HEK293 (cell line): Measurements from ENCODE around the gene TP53AIP1.

ENCODE experiments used
- CTCF ChIA-PET: fragments of 350-600 bp; formaldehyde crosslinking; extraction: SDS; loops from one replicate; lab custom pipeline; 2021; ENCODE audit warnings: antibody characterized with exemption; lab: Yijun Ruan, JAX
- POLR2A ChIA-PET: fragments of 300-600 bp; formaldehyde crosslinking; extraction: SDS; loops from one replicate; lab custom pipeline; 2020; ENCODE audit warnings: antibody characterized with exemption, inconsistent platforms; lab: Yijun Ruan, JAX
- H3K27ac ChIP-seq: fragments of 200-500 bp; sonication (Bioruptor generic); 2 replicates; pipeline ENCODE4 v1.5.1; 2014; ENCODE audit warnings: low read depth, low read length, control low read depth, inconsistent platforms; ENCODE audit errors: extremely low read depth
- H3K36me3 ChIP-seq, 2 experiments: fragments of 200-500 bp in 1 of 2; sonication (Bioruptor generic) in 1 of 2; 1 replicate in 1 of 2; 2 replicates in 1 of 2; pipeline ENCODE4 v1.5.1; 2014 to 2017; ENCODE audit warnings: inconsistent platforms in 2 of 2, low read length in 2 of 2; ENCODE audit not compliant: control insufficient read depth in 2 of 2, insufficient read depth in 1 of 2
- H3K4me1 ChIP-seq: fragments of 200-500 bp; sonication (Bioruptor generic); 2 replicates; pipeline ENCODE4 v1.5.1; 2014; ENCODE audit warnings: mild to moderate bottlenecking, low read length, inconsistent platforms; ENCODE audit not compliant: control insufficient read depth, insufficient read depth
- H3K4me3 ChIP-seq: 2 replicates; pipeline ENCODE4 v1.5.1; 2011; ENCODE audit warnings: low read depth, mild to moderate bottlenecking, control low read depth, low read length, moderate library complexity
- H3K9me3 ChIP-seq: fragments of 200-500 bp; sonication (Bioruptor generic); 2 replicates; pipeline ENCODE4 v1.5.1; 2014; ENCODE audit warnings: low read depth, low read length, inconsistent platforms; ENCODE audit not compliant: control insufficient read depth, insufficient read depth
- EGR2 ChIP-seq: fragments of 450-650 bp; formaldehyde crosslinking; IDR thresholded peaks from 2 replicates; pipeline ENCODE4 v1.5.1; 2016; ENCODE audit warnings: low read depth, missing biosample characterization, missing genetic modification characterization
- KLF7 ChIP-seq: fragments of 450-650 bp; formaldehyde crosslinking; IDR thresholded peaks from 2 replicates; pipeline ENCODE4 v1.5.1; 2016; ENCODE audit warnings: missing biosample characterization, missing genetic modification characterization, borderline replicate concordance
- SP3 ChIP-seq: fragments of 450-650 bp; formaldehyde crosslinking; IDR thresholded peaks from 2 replicates; pipeline ENCODE4 v1.5.1; 2016; ENCODE audit warnings: missing biosample characterization, missing genetic modification characterization
- YY2 ChIP-seq: fragments of 450-650 bp; formaldehyde crosslinking; IDR thresholded peaks from 2 replicates; pipeline ENCODE4 v1.5.1; 2016; ENCODE audit warnings: missing biosample characterization, missing genetic modification characterization
- ZFHX2 ChIP-seq: fragments of 450-650 bp; formaldehyde crosslinking; conservative IDR thresholded peaks from 2 replicates; pipeline ENCODE4 v1.5.1; 2016; ENCODE audit warnings: missing biosample characterization, missing genetic modification characterization
- ZIC2 ChIP-seq: fragments of 450-650 bp; formaldehyde crosslinking; IDR thresholded peaks from 2 replicates; pipeline ENCODE4 v1.5.1; 2016; ENCODE audit warnings: missing biosample characterization, missing genetic modification characterization
- ZNF140 ChIP-seq: fragments of 450-650 bp; formaldehyde crosslinking; IDR thresholded peaks from 2 replicates; pipeline ENCODE4 v1.5.1; 2016; ENCODE audit warnings: missing biosample characterization, missing genetic modification characterization
- ZNF248 ChIP-seq: fragments of 450-650 bp; formaldehyde crosslinking; IDR thresholded peaks from 2 replicates; pipeline ENCODE4 v1.5.1; 2017; ENCODE audit warnings: missing biosample characterization, missing genetic modification characterization
- ZNF350 ChIP-seq: fragments of 450-650 bp; formaldehyde crosslinking; IDR thresholded peaks from 2 replicates; pipeline ENCODE4 v1.5.0; 2017; ENCODE audit warnings: missing biosample characterization, mild to moderate bottlenecking, missing genetic modification characterization
- ZNF426 ChIP-seq: fragments of 450-650 bp; formaldehyde crosslinking; IDR thresholded peaks from 2 replicates; pipeline ENCODE4 v1.5.1; 2017; ENCODE audit warnings: missing biosample characterization, missing genetic modification characterization, mild to moderate bottlenecking, inconsistent platforms, moderate library complexity
- ZNF561 ChIP-seq: fragments of 450-650 bp; IDR thresholded peaks from 2 replicates; pipeline ENCODE4 v1.5.1; 2018; ENCODE audit warnings: missing biosample characterization, missing genetic modification characterization, borderline replicate concordance
- ZNF670 ChIP-seq: fragments of 450-650 bp; formaldehyde crosslinking; IDR thresholded peaks from 2 replicates; pipeline ENCODE4 v1.5.1; 2016; ENCODE audit warnings: missing biosample characterization, missing genetic modification characterization, low read depth
- ZSCAN30 ChIP-seq: fragments of 450-650 bp; IDR thresholded peaks from 2 replicates; pipeline ENCODE4 v1.5.1; 2018; ENCODE audit warnings: missing biosample characterization, mild to moderate bottlenecking, missing genetic modification characterization, moderate library complexity
- TF ChIP-seq, protein P1 (sequence below): fragments of 450-650 bp; formaldehyde crosslinking; IDR thresholded peaks from 2 replicates; pipeline ENCODE4 v1.5.1; 2017; ENCODE audit warnings: missing biosample characterization, missing genetic modification characterization
- TF ChIP-seq, protein P2 (sequence below): fragments of 450-650 bp; formaldehyde crosslinking; IDR thresholded peaks from 2 replicates; pipeline ENCODE4 v1.5.1; 2017; ENCODE audit warnings: missing biosample characterization, mild to moderate bottlenecking, missing genetic modification characterization, moderate library complexity
- TF ChIP-seq, protein P3 (sequence below): fragments of 450-650 bp; formaldehyde crosslinking; IDR thresholded peaks from 2 replicates; pipeline ENCODE4 v1.5.1; 2016; ENCODE audit warnings: missing biosample characterization, missing genetic modification characterization
- TF ChIP-seq, protein P4 (sequence below): fragments of 450-650 bp; formaldehyde crosslinking; IDR thresholded peaks from 2 replicates; pipeline ENCODE4 v1.5.1; 2016; ENCODE audit warnings: missing biosample characterization, missing genetic modification characterization
- TF ChIP-seq, protein P5 (sequence below): fragments of 450-650 bp; formaldehyde crosslinking; IDR thresholded peaks from 2 replicates; pipeline ENCODE4 v1.5.1; 2016; ENCODE audit warnings: missing biosample characterization, missing genetic modification characterization
- TF ChIP-seq, protein P6 (sequence below): sonication (generic); formaldehyde crosslinking; IDR thresholded peaks from 2 replicates; pipeline ENCODE4 v1.8.1; 2022; ENCODE audit warnings: mild to moderate bottlenecking, moderate library complexity, missing genetic modification reagents
- TF ChIP-seq, protein P7 (sequence below): fragments of 450-650 bp; IDR thresholded peaks from 2 replicates; pipeline ENCODE4 v1.5.1; 2018; ENCODE audit warnings: missing biosample characterization, missing genetic modification characterization

TP53AIP1 gene

DNA sequence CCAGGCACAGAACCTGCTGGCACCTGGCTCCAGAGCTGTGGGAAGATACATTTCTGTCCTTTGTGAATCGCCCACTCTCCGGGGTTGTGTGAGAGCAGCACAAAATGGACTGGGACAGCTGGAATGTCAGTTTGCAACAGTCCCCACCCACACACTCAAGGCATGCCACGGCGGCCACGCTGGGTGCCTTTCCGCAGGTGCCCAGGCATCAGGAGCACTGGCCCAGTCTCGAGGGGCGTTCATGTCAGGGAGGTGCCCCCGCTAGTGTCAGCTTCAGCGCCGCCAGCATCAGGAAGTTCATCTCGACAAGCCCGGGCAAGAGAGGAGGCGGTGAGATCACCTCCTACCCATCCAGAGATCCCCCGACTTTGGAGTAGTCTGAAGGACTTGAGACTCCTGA is 2.1 kb downstream of the TP53AIP1 start:
- peak; percentile 74 for TF ChIP-seq ZFHX2 (tag by site-specific recombination)
- TF ChIP-seq, protein P1, sequence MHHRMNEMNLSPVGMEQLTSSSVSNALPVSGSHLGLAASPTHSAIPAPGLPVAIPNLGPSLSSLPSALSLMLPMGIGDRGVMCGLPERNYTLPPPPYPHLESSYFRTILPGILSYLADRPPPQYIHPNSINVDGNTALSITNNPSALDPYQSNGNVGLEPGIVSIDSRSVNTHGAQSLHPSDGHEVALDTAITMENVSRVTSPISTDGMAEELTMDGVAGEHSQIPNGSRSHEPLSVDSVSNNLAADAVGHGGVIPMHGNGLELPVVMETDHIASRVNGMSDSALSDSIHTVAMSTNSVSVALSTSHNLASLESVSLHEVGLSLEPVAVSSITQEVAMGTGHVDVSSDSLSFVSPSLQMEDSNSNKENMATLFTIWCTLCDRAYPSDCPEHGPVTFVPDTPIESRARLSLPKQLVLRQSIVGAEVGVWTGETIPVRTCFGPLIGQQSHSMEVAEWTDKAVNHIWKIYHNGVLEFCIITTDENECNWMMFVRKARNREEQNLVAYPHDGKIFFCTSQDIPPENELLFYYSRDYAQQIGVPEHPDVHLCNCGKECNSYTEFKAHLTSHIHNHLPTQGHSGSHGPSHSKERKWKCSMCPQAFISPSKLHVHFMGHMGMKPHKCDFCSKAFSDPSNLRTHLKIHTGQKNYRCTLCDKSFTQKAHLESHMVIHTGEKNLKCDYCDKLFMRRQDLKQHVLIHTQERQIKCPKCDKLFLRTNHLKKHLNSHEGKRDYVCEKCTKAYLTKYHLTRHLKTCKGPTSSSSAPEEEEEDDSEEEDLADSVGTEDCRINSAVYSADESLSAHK (tag by site-specific recombination), result no peak
- peak; percentile 52 for TF ChIP-seq EGR2
- no peak for TF ChIP-seq KLF7 (tag by site-specific recombination)
- TF ChIP-seq YY2, result no peak
- Histone ChIP-seq H3K27ac (no peak overlapping the region), H3K4me3 (no peak overlapping the region), H3K9me3 (no peaks in the 10 kb centered on the region), H3K4me1 (no peaks in the 10 kb centered on the region), H3K36me3 (no peaks in the 10 kb centered on the region)
- POLR2A ChIA-PET, result no interaction called here
- CTCF ChIA-PET, result interaction anchor here (1.1 to 4.9 kb wide), 2 partner anchors 16 to 55 kb away, joined by 3 to 37 read pairs; no protein-coding TSS in a partner anchor

DNA sequence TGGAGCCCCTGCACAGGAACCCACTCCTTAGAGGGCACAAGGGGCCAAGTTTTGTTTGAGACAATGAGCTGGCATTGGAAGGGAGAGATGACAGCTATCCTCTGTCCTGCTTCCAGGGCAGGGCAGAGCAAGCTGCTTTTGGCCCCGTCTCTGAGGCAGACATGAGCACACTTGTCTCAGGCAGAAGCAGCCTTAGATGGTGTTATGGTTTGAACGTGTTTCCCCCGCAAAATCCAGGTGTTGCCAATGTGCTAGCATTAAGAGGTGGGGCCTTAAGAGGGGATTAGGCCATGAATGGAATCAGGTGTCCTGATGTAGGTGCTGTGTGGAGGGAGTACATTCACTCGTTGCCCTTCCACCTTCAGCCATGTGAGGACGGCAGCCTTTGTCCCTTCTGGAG is 2.5 kb downstream of the TP53AIP1 start:
- no peak overlapping the region for H3K4me3 ChIP-seq
- ChIA-PET POLR2A (no interaction called here), CTCF (interaction anchor here (0.7 to 4.9 kb wide), 4 partner anchors 16 to 1193 kb away, joined by 3 to 37 read pairs (median 3); no protein-coding TSS in a partner anchor)
- H3K36me3 ChIP-seq, result no peaks in the 10 kb centered on the region
- H3K9me3 ChIP-seq, result no peaks in the 10 kb centered on the region
- H3K27ac ChIP-seq, result no peak overlapping the region
- TF ChIP-seq SP3 (tag by site-specific recombination) (no peak), ZNF561 (tag by site-specific recombination) (no peak), ZIC2 (no peak), ZNF670 (tag by site-specific recombination) (no peak), ZNF426 (tag by site-specific recombination) (no peak), ZNF248 (tag by site-specific recombination) (no peak)
- TF ChIP-seq, protein P2, sequence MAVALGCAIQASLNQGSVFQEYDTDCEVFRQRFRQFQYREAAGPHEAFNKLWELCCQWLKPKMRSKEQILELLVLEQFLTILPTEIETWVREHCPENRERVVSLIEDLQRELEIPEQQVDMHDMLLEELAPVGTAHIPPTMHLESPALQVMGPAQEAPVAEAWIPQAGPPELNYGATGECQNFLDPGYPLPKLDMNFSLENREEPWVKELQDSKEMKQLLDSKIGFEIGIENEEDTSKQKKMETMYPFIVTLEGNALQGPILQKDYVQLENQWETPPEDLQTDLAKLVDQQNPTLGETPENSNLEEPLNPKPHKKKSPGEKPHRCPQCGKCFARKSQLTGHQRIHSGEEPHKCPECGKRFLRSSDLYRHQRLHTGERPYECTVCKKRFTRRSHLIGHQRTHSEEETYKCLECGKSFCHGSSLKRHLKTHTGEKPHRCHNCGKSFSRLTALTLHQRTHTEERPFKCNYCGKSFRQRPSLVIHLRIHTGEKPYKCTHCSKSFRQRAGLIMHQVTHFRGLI (tag by site-specific recombination), result no peak
- TF ChIP-seq, protein P3, sequence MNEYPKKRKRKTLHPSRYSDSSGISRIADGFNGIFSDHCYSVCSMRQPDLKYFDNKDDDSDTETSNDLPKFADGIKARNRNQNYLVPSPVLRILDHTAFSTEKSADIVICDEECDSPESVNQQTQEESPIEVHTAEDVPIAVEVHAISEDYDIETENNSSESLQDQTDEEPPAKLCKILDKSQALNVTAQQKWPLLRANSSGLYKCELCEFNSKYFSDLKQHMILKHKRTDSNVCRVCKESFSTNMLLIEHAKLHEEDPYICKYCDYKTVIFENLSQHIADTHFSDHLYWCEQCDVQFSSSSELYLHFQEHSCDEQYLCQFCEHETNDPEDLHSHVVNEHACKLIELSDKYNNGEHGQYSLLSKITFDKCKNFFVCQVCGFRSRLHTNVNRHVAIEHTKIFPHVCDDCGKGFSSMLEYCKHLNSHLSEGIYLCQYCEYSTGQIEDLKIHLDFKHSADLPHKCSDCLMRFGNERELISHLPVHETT (tag by site-specific recombination), result no peak
- TF ChIP-seq, protein P4, sequence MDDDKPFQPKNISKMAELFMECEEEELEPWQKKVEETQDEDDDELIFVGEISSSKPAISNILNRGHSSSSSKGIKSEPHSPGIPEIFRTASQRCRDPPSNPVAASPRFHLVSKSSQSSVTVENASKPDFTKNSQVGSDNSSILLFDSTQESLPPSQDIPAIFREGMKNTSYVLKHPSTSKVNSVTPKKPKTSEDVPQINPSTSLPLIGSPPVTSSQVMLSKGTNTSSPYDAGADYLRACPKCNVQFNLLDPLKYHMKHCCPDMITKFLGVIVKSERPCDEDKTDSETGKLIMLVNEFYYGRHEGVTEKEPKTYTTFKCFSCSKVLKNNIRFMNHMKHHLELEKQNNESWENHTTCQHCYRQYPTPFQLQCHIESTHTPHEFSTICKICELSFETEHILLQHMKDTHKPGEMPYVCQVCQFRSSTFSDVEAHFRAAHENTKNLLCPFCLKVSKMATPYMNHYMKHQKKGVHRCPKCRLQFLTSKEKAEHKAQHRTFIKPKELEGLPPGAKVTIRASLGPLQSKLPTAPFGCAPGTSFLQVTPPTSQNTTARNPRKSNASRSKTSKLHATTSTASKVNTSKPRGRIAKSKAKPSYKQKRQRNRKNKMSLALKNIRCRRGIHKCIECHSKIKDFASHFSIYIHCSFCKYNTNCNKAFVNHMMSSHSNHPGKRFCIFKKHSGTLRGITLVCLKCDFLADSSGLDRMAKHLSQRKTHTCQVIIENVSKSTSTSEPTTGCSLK (tag by site-specific recombination), result no peak
- H3K4me1 ChIP-seq, result no peaks in the 10 kb centered on the region

DNA sequence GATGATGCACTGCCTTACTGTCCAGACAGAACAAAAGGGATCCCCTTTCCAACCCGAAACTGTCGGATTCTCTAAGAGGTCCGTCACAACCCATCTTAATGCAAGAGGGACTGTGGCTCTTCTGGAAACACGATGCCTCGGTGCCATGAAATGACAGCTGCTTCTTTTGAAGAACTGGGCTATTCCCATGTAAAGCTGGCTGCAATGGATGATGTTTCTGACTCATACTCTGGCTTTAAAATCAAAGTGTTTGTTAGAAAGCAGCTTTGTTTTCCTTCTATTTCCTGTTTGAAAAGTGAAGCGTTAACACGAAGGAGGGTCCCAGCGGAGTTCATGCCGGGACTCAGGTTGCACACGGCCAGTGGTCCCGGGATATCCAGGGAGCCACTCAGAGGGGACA is 3.1 kb downstream of the TP53AIP1 start:
- ChIA-PET CTCF (interaction anchor here (0.7 to 4.9 kb wide), 3 partner anchors 21 to 1193 kb away, joined by 3 to 37 read pairs (median 3); no protein-coding TSS in a partner anchor), POLR2A (no interaction called here)
- no peaks in the 10 kb centered on the region for H3K4me1 ChIP-seq
- no peaks in the 10 kb centered on the region for H3K9me3 ChIP-seq
- H3K4me3 ChIP-seq, result no peak overlapping the region
- no peaks in the 10 kb centered on the region for H3K36me3 ChIP-seq
- no peak overlapping the region for H3K27ac ChIP-seq
- TF ChIP-seq ZNF350, result no peak
- TF ChIP-seq, protein P5, sequence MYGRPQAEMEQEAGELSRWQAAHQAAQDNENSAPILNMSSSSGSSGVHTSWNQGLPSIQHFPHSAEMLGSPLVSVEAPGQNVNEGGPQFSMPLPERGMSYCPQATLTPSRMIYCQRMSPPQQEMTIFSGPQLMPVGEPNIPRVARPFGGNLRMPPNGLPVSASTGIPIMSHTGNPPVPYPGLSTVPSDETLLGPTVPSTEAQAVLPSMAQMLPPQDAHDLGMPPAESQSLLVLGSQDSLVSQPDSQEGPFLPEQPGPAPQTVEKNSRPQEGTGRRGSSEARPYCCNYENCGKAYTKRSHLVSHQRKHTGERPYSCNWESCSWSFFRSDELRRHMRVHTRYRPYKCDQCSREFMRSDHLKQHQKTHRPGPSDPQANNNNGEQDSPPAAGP (tag by site-specific recombination), result no peak
- TF ChIP-seq, protein P6, sequence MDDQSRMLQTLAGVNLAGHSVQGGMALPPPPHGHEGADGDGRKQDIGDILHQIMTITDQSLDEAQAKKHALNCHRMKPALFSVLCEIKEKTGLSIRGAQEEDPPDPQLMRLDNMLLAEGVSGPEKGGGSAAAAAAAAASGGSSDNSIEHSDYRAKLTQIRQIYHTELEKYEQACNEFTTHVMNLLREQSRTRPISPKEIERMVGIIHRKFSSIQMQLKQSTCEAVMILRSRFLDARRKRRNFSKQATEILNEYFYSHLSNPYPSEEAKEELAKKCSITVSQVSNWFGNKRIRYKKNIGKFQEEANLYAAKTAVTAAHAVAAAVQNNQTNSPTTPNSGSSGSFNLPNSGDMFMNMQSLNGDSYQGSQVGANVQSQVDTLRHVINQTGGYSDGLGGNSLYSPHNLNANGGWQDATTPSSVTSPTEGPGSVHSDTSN (CRISPR knock-in tag), result no peak
- no peak for TF ChIP-seq ZNF140 (tag by site-specific recombination)
- no peak for TF ChIP-seq ZSCAN30 (tag by site-specific recombination)
- no peak for TF ChIP-seq ZNF248 (tag by site-specific recombination)
- TF ChIP-seq, protein P7, sequence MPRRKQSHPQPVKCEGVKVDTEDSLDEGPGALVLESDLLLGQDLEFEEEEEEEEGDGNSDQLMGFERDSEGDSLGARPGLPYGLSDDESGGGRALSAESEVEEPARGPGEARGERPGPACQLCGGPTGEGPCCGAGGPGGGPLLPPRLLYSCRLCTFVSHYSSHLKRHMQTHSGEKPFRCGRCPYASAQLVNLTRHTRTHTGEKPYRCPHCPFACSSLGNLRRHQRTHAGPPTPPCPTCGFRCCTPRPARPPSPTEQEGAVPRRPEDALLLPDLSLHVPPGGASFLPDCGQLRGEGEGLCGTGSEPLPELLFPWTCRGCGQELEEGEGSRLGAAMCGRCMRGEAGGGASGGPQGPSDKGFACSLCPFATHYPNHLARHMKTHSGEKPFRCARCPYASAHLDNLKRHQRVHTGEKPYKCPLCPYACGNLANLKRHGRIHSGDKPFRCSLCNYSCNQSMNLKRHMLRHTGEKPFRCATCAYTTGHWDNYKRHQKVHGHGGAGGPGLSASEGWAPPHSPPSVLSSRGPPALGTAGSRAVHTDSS (tag by site-specific recombination), result no peak
